GM18951 (cell line): ENCODE data around the gene BCL11A.

ENCODE experiments used
- POLR2A ChIP-seq: IDR thresholded peaks from 4 replicates; pipeline ENCODE4 v1.6.1; 2011; ENCODE audit warnings: mild to moderate bottlenecking; ENCODE audit not compliant: insufficient read length, insufficient read depth; ENCODE audit errors: extremely low read depth
- in situ Hi-C: fragments of 300-500 bp; cut with MboI; formaldehyde crosslinking; loops from one replicate; pipeline ENCODE4 v1.12.0; 2022; ENCODE audit warnings: low sequenced_read_pairs, mixed read lengths, inconsistent platforms; ENCODE audit not compliant: unreplicated experiment

Gene BCL11A

GRCh38 chr2:60534052-60534685 lies 19.3 kb downstream of the BCL11A start:
- TF ChIP-seq POLR2A: no peak
- in situ Hi-C loops: no loop called here

GRCh38 chr2:60533101-60534051 lies 20.1 kb downstream of the BCL11A start:
- TF ChIP-seq POLR2A: no peak
- in situ Hi-C loops: no loop called here

- no peak for TF ChIP-seq POLR2A
- in situ Hi-C loops: no loop called here
These were observed 21.0 kb downstream of the BCL11A start for GRCh38 chr2:60532421-60532820.

GRCh38 chr2:60531701-60532133 lies 21.7 kb downstream of the BCL11A start:
- in situ Hi-C loops: no loop called here
- no peak for TF ChIP-seq POLR2A

- in situ Hi-C loops: no loop called here
- TF ChIP-seq POLR2A: no peak
These were observed 22.7 kb downstream of the BCL11A start for GRCh38 chr2:60530660-60531281.

- TF ChIP-seq POLR2A: no peak
- in situ Hi-C loops: no loop called here
These were observed 23.4 kb downstream of the BCL11A start for GRCh38 chr2:60529785-60530627.

GRCh38 chr2:60529136-60529784 lies 24.2 kb downstream of the BCL11A start:
- in situ Hi-C loops: no loop called here
- no peak for TF ChIP-seq POLR2A

- in situ Hi-C loops: no loop called here
- TF ChIP-seq POLR2A: no peak
These were observed 25.0 kb downstream of the BCL11A start for GRCh38 chr2:60528281-60529020.

GRCh38 chr2:60527762-60528161 lies 25.7 kb downstream of the BCL11A start:
- no peak for TF ChIP-seq POLR2A
- in situ Hi-C loops: no loop called here

GRCh38 chr2:60526623-60527022 lies 26.8 kb downstream of the BCL11A start:
- no peak for TF ChIP-seq POLR2A
- in situ Hi-C loops: no loop called here

- no peak for TF ChIP-seq POLR2A
These were observed 27.6 kb downstream of the BCL11A start for GRCh38 chr2:60525899-60526298.

GRCh38 chr2:60524874-60525273 lies 28.6 kb downstream of the BCL11A start:
- in situ Hi-C loops: no loop called here

More at GRCh38 chr2:60525899-60526298, 27.6 kb downstream of the BCL11A start:
- in situ Hi-C loops: no loop called here

More at GRCh38 chr2:60524874-60525273, 28.6 kb downstream of the BCL11A start:
- no peak for TF ChIP-seq POLR2A
